Measurements from ENCODE around the gene SCYGR4.

DNA sequence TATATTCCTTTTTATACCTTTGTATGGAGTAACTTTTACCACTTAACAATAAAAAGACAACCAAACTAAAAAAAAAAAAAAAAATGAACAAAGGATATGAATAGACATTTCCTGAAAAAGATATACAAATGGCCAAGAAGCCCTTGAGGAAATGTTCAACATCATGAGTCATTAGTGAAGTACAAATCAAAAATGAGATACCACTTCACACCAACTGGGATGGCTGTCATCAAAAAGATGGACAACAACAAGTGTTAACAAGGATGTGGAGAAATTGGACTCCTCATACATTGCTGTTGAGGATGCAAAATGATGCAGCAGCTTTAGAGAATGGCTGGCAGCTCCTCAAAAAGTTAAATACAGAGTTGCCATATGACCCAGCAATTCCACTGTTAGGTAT, 41.2 kb upstream of the SCYGR4 start:
- TF ChIP-seq FOXA1 (IDR thresholded peaks at IDR 0.05) (no peak), PKNOX1 (IDR thresholded peaks at IDR 0.05) (no peak), NFRKB (IDR thresholded peaks at IDR 0.05) (no peak)

All from HEK293T (cell line).